Mesothelial cell of epicardium (in vitro differentiated cells): ENCODE measurements around the gene ACOX1. TPM values are rescaled to one million over a fixed set of nuclear protein-coding genes. Genes with fewer than 3 reads are reported as not detected.

Experiments used
- DNase-seq, 2 experiments: peaks; one replicate each; pipeline ENCODE4 v3.0.0; 2021; ENCODE audit warnings: low spot score in 2 of 2; ENCODE audit not compliant: unreplicated experiment in 2 of 2
- H3K27ac Mint-ChIP-seq: 2 replicates; pipeline ENCODE4 v1.8.0; 2021; ENCODE audit warnings: mixed read lengths
- H3K27me3 Mint-ChIP-seq: 2 replicates; pipeline ENCODE4 v1.8.0; 2021; ENCODE audit warnings: low read depth, mixed read lengths
- H3K36me3 Mint-ChIP-seq: 2 replicates; pipeline ENCODE4 v1.8.0; 2021; ENCODE audit warnings: mixed read lengths
- H3K4me1 Mint-ChIP-seq: 2 replicates; pipeline ENCODE4 v1.8.0; 2021; ENCODE audit warnings: mixed read lengths
- H3K4me3 Mint-ChIP-seq: 2 replicates; pipeline ENCODE4 v1.8.0; 2021; ENCODE audit warnings: mild to moderate bottlenecking, moderate library complexity, mixed read lengths
- H3K9me3 Mint-ChIP-seq: 2 replicates; pipeline ENCODE4 v1.8.0; 2021; ENCODE audit warnings: mixed read lengths
- total RNA-seq: library from RNA; stranded (reverse); gene quantifications from 3 replicates; pipeline ENCODE4 v1.2.1, GENCODE V29; 2021
- TF ChIP-seq, protein P1 (sequence below): fragments of 200-600 bp; sonication (generic); IDR thresholded peaks from one replicate; pipeline ENCODE4 v1.5.0; 2021; ENCODE audit warnings: antibody characterized with exemption; ENCODE audit not compliant: unreplicated experiment

ACOX1 gene
- total RNA-seq, 1 donor from 2014 or later = 57.5 TPM

GRCh38 chr17:75925103-75925502 lies 53.9 kb downstream of the ACOX1 start:
- Mint-ChIP-seq H3K9me3 (no peaks in the 10 kb centered on the region), H3K36me3 (peaks cover 7% of the 10 kb centered on the region)

GRCh38 chr17:75922963-75923874 lies 55.7 kb downstream of the ACOX1 start:
- Mint-ChIP-seq H3K4me1 (no peaks in the 10 kb centered on the region), H3K4me3 (no peak overlapping the region), H3K36me3 (peaks cover 9% of the 10 kb centered on the region), H3K9me3 (no peaks in the 10 kb centered on the region), H3K27me3 (no peaks in the 10 kb centered on the region), H3K27ac (no peak overlapping the region)
- TF ChIP-seq, protein P1, sequence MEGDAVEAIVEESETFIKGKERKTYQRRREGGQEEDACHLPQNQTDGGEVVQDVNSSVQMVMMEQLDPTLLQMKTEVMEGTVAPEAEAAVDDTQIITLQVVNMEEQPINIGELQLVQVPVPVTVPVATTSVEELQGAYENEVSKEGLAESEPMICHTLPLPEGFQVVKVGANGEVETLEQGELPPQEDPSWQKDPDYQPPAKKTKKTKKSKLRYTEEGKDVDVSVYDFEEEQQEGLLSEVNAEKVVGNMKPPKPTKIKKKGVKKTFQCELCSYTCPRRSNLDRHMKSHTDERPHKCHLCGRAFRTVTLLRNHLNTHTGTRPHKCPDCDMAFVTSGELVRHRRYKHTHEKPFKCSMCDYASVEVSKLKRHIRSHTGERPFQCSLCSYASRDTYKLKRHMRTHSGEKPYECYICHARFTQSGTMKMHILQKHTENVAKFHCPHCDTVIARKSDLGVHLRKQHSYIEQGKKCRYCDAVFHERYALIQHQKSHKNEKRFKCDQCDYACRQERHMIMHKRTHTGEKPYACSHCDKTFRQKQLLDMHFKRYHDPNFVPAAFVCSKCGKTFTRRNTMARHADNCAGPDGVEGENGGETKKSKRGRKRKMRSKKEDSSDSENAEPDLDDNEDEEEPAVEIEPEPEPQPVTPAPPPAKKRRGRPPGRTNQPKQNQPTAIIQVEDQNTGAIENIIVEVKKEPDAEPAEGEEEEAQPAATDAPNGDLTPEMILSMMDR = no peak
- DNase-seq = no peak

More at GRCh38 chr17:75925103-75925502, 53.9 kb downstream of the ACOX1 start:
- no peak overlapping the region for H3K4me3 Mint-ChIP-seq
- no peaks in the 10 kb centered on the region for H3K4me1 Mint-ChIP-seq
- TF ChIP-seq, protein P1 = no peak
- DNase-seq = no peak
- no peak overlapping the region for H3K27ac Mint-ChIP-seq
- no peaks in the 10 kb centered on the region for H3K27me3 Mint-ChIP-seq

- H3K4me3 Mint-ChIP-seq = no peak overlapping the region
- H3K4me1 Mint-ChIP-seq = no peaks in the 10 kb centered on the region
- H3K27me3 Mint-ChIP-seq = no peaks in the 10 kb centered on the region
- H3K36me3 Mint-ChIP-seq = peaks cover 8% of the 10 kb centered on the region
- no peak overlapping the region for H3K27ac Mint-ChIP-seq
- H3K9me3 Mint-ChIP-seq = no peaks in the 10 kb centered on the region
- TF ChIP-seq, protein P1 = no peak
- no peak for DNase-seq
Measured at GRCh38 chr17:75922173-75922961, 56.6 kb downstream of the ACOX1 start.

- H3K36me3 Mint-ChIP-seq = peaks cover 8% of the 10 kb centered on the region
Measured at GRCh38 chr17:75921596-75921995, 57.4 kb downstream of the ACOX1 start.

DNA sequence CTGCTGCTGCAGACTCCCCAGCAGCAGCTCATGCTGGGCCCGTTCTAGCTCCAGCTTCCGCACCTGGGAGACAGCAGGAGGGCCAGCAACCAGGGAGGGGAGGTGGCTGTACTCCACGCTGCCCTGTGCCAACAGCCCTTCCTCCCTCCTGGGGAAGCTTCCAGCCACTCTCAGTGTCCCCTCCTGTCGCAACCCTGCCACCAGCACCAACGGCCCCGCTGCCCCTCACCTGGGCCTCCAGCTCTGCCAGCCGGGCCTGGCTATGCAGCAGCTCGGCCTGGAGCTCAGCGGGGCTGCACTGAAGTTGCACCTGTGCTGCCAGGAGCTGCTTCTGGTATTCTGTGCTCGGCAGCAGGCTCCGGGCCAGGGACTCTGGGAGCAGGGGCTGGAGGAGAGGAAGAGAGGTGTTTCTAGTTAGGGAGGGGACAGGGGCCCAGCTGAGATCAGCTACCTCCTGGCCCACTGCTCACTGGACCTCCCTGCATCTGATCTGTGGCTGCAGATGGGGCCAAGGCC lies 58.9 kb downstream of the ACOX1 start:
- TF ChIP-seq, protein P1 = no peak
- Mint-ChIP-seq H3K36me3 (peaks cover 8% of the 10 kb centered on the region), H3K9me3 (no peaks in the 10 kb centered on the region), H3K4me1 (no peaks in the 10 kb centered on the region), H3K27me3 (no peaks in the 10 kb centered on the region), H3K27ac (no peak overlapping the region), H3K4me3 (no peak overlapping the region)
- DNase-seq = no peak

More at GRCh38 chr17:75921596-75921995, 57.4 kb downstream of the ACOX1 start:
- H3K9me3 Mint-ChIP-seq = no peaks in the 10 kb centered on the region
- TF ChIP-seq, protein P1 = no peak
- DNase-seq = no peak
- no peak overlapping the region for H3K4me3 Mint-ChIP-seq
- H3K27me3 Mint-ChIP-seq = no peaks in the 10 kb centered on the region
- no peak overlapping the region for H3K27ac Mint-ChIP-seq
- H3K4me1 Mint-ChIP-seq = no peaks in the 10 kb centered on the region
